Hematopoietic multipotent progenitor cell treated with erythropoietin and hydrocortisone succinate and interleukin-3 and kit ligand, for 8 days (in vitro differentiated cells): ENCODE data around the gene RUNX1.

ENCODE experiments used
- DNase-seq: peaks from one replicate; pipeline ENCODE4 v3.0.0-alpha.2; 2015

RUNX1 gene

GRCh38 chr21:34871026-34871908 is 177.8 kb downstream of the RUNX1 start:
- no peak for DNase-seq

- no peak for DNase-seq
Measured at GRCh38 chr21:34870246-34870645, 178.9 kb downstream of the RUNX1 start.

- no peak for DNase-seq
Measured at GRCh38 chr21:34869545-34869944, 179.6 kb downstream of the RUNX1 start.

- DNase-seq, result no peak
Measured at GRCh38 chr21:34867785-34868184, 181.3 kb downstream of the RUNX1 start.

GRCh38 chr21:34865400-34866241 is 183.5 kb downstream of the RUNX1 start:
- DNase-seq, result peak; percentile 33

- DNase-seq, result no peak
Measured at GRCh38 chr21:34864370-34865149, 184.5 kb downstream of the RUNX1 start.

- DNase-seq, result no peak
Measured at GRCh38 chr21:34862951-34863350, 186.2 kb downstream of the RUNX1 start.

- no peak for DNase-seq
Measured at GRCh38 chr21:34861258-34861657, 187.8 kb downstream of the RUNX1 start.

- no peak for DNase-seq
Measured at GRCh38 chr21:34859976-34860653, 189.0 kb downstream of the RUNX1 start.

GRCh38 chr21:34858559-34858958 is 190.5 kb downstream of the RUNX1 start:
- DNase-seq, result no peak

- DNase-seq, result no peak
Measured at GRCh38 chr21:34857874-34858273, 191.2 kb downstream of the RUNX1 start.

GRCh38 chr21:34857122-34857713 is 191.9 kb downstream of the RUNX1 start:
- DNase-seq, result no peak

GRCh38 chr21:34852448-34852847 is 196.7 kb downstream of the RUNX1 start:
- no peak for DNase-seq

GRCh38 chr21:34850166-34850690 is 198.9 kb downstream of the RUNX1 start:
- DNase-seq, result no peak

GRCh38 chr21:34846601-34847112 is 202.4 kb downstream of the RUNX1 start:
- no peak for DNase-seq

- DNase-seq, result no peak
Measured at GRCh38 chr21:34845521-34846451, 203.3 kb downstream of the RUNX1 start.

- DNase-seq, result no peak
Measured at GRCh38 chr21:34844924-34845238, 204.2 kb downstream of the RUNX1 start.

GRCh38 chr21:34844013-34844923 is 204.8 kb downstream of the RUNX1 start:
- DNase-seq, result no peak

GRCh38 chr21:34843562-34843961 is 205.5 kb downstream of the RUNX1 start:
- no peak for DNase-seq
